DMS53 treated with DMSO at 0.1 percent for 48 hours (cell line): ENCODE measurements around the gene BACE2.
"Not testable (repeated sequence)": the region's sequence is repeated elsewhere in the genome, so short reads cannot be mapped to it uniquely, and the experiment has no call there.

ENCODE experiments used
- DNase-seq: peaks from one replicate; lab custom pipeline; 2025; ENCODE audit not compliant: unreplicated experiment; lab: John Stamatoyannopoulos, UW

Gene BACE2

GRCh38 chr21:41258617-41259016 lies 90.7 kb downstream of the BACE2 start:
- DNase-seq: peak; percentile 41

- DNase-seq: no peak
These were observed 92.5 kb downstream of the BACE2 start for GRCh38 chr21:41260428-41260827.

DNA sequence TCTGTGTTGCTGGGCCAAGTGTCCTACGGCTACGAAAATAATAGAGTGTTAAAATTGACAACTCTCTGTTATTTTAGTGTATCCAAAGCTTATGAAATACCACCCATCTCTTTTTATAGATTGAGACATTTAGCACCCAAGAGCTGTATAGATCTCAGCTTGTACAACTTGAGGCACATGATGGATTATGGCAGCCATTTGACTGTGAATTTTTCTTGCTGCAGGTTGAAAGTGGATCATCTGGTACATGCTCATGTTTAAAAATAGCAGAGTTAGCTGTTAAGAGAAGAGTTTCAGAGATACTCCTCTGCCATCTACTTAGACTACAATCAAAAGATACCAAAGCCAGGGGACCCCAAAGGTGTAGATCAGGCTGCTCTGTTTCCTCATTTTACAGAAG lies 99.4 kb downstream of the BACE2 start:
- DNase-seq: no peak

- no peak for DNase-seq
These were observed 101.6 kb downstream of the BACE2 start for GRCh38 chr21:41269535-41269934.

- DNase-seq: no peak
These were observed 109.2 kb downstream of the BACE2 start for GRCh38 chr21:41277196-41277595.

GRCh38 chr21:41277846-41278245 lies 109.9 kb downstream of the BACE2 start:
- no peak for DNase-seq

GRCh38 chr21:41280115-41280919 lies 112.4 kb downstream of the BACE2 start:
- no peak for DNase-seq

GRCh38 chr21:41282412-41282811 lies 114.5 kb downstream of the BACE2 start:
- DNase-seq: no peak

- DNase-seq: peak; percentile 37
These were observed 115.4 kb downstream of the BACE2 start for GRCh38 chr21:41283211-41283818.

- DNase-seq: no peak
These were observed 121.5 kb downstream of the BACE2 start for GRCh38 chr21:41289431-41289830.

- DNase-seq: no peak
These were observed 122.3 kb downstream of the BACE2 start for GRCh38 chr21:41290106-41290799.

- DNase-seq: no peak
These were observed 126.7 kb downstream of the BACE2 start for GRCh38 chr21:41294548-41295231.

GRCh38 chr21:41295721-41296254 lies 127.8 kb downstream of the BACE2 start:
- DNase-seq: no peak

- no peak for DNase-seq
These were observed 135.0 kb downstream of the BACE2 start for GRCh38 chr21:41302976-41303375.

- no peak for DNase-seq
These were observed 136.2 kb downstream of the BACE2 start for GRCh38 chr21:41304068-41304720.

- DNase-seq: no peak
These were observed 139.3 kb downstream of the BACE2 start for GRCh38 chr21:41307219-41307618.

DNA sequence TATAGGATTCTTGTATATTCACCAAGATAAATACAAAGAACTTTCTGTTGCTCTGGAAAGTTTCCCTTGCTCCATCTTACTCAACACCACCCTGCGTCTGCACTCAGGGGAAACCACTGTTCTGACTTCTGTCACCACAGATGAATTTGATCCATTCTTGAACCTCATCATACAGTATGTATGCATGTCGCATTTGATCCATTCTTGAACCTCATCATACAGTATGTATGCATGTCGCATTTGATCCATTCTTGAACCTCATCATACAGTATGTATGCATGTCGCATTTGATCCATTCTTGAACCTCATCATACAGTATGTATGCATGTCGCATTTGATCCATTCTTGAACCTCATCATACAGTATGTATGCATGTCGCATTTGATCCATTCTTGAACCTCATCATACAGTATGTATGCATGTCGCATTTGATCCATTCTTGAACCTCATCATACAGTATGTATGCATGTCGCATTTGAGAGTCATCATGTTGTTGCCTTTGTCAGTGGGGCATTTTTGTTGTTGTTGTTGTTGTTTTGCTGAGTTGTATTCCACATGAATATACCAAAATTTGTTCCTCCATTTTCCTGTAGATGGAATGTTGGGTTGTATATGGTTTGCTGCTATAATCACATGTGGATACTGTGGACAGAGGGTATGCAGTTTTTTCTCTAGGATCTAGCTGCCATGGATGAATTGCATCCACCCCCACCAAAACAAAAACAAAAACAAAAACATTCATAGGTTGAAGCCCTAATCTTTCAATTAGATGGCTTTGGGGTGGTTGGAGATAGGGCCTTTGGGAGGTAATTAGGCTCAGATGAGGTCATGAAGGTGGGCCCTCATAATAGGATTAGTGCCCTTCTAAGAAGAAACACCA lies 145.6 kb downstream of the BACE2 start:
- DNase-seq: not testable (repeated sequence)

GRCh38 chr21:41315726-41316125 lies 147.8 kb downstream of the BACE2 start:
- DNase-seq: no peak

GRCh38 chr21:41316200-41317062 lies 148.5 kb downstream of the BACE2 start, which contains the start of gene FAM3B:
Gene FAM3B, plus strand, starts transcription at chr21:41316801. Its CDS starts 79 bp downstream, at chr21:41316880.
- DNase-seq: peak; percentile 34
